GM12878 (cell line): ENCODE measurements around the gene CAMTA1. TPM values are rescaled to one million over a fixed set of nuclear protein-coding genes. Genes with fewer than 3 reads are reported as not detected.

Experiments used
- ATAC-seq: fragments of 200-7000 bp; cut with Tn5 transposase; 3 replicates; pipeline ENCODE4 v1.9.1; 2020; ENCODE audit warnings: mild to moderate bottlenecking, moderate library complexity
- BruUV-seq: library from RNA; stranded (reverse); fragments of 400-500 nt; replicated peaks from 2 replicates; lab custom pipeline; 2021; lab: Mats Ljungman, UMichigan
- CTCF ChIA-PET: fragments of 300-600 bp; sonication (Branson Sonifier 250); formaldehyde crosslinking; extraction: SDS; loops from one replicate; lab custom pipeline; 2021; ENCODE audit warnings: inconsistent platforms; lab: Yijun Ruan, JAX
- POLR2A ChIA-PET: fragments of 350-600 bp; formaldehyde crosslinking; extraction: SDS; loops from one replicate; lab custom pipeline; 2021; ENCODE audit warnings: inconsistent platforms; lab: Charles Lee
- RAD21 ChIA-PET: fragments of 300-600 bp; sonication (Branson Sonifier 250); formaldehyde crosslinking; loops from one replicate; lab custom pipeline; 2023; ENCODE audit warnings: antibody characterized with exemption; ENCODE audit not compliant: unreplicated experiment; lab: Charles Lee
- SMC1A ChIA-PET: fragments of 300-600 bp; sonication (Branson Sonifier 250); formaldehyde crosslinking; loops from one replicate; lab custom pipeline; 2023; ENCODE audit not compliant: unreplicated experiment, uncharacterized antibody; lab: Charles Lee
- DNase-seq: peaks from one replicate; pipeline ENCODE4 v3.0.0-alpha.2; 2011; ENCODE audit warnings: low read depth, low spot score
- FAIRE-seq: peaks from 3 replicates; lab custom pipeline; 2011; peaks lifted over from hg19 to GRCh38; lab: Jason Lieb, UNC
- H2AFZ ChIP-seq: 2 replicates; pipeline ENCODE4 v1.6.0; 2011; ENCODE audit warnings: low read depth, low read length, control low read depth; ENCODE audit not compliant: control insufficient read depth
- H3K27ac ChIP-seq: 2 replicates; pipeline ENCODE4 v1.5.1; 2011; ENCODE audit warnings: control low read depth; ENCODE audit not compliant: control insufficient read depth, insufficient read depth
- H3K27me3 ChIP-seq, 2 experiments: replicated peaks in 1 of 2; 2 replicates each; pipeline versions ENCODE4 v1.6.0 to v1.6.1; 2011; ENCODE audit warnings: low read length in 1 of 2; ENCODE audit not compliant: control insufficient read depth in 2 of 2, insufficient read depth in 2 of 2
- H3K36me3 ChIP-seq, 2 experiments: 2 replicates each; pipeline ENCODE4 v1.5.1; 2011; ENCODE audit warnings: low read length in 1 of 2; ENCODE audit not compliant: control insufficient read depth in 2 of 2, insufficient read depth in 2 of 2
- H3K4me1 ChIP-seq: 2 replicates; pipeline ENCODE4 v1.6.1; 2011; ENCODE audit warnings: mild to moderate bottlenecking, low read length, moderate library complexity, mixed read lengths; ENCODE audit not compliant: control insufficient read depth, insufficient read depth
- H3K4me2 ChIP-seq: 2 replicates; pipeline ENCODE4 v1.6.0; 2011; ENCODE audit warnings: control low read depth; ENCODE audit not compliant: control insufficient read depth, insufficient read depth
- H3K4me3 ChIP-seq: fragments of 200-600 bp; sonication (generic); 2 replicates; pipeline ENCODE4 v1.5.1; 2016
- H3K79me2 ChIP-seq: 2 replicates; pipeline ENCODE4 v1.6.0; 2011; ENCODE audit warnings: low read length; ENCODE audit not compliant: control insufficient read depth, insufficient read depth
- H3K9ac ChIP-seq: 2 replicates; pipeline ENCODE4 v1.8.0; 2011; ENCODE audit warnings: low read length, control low read depth, mixed read lengths; ENCODE audit not compliant: control insufficient read depth, insufficient read depth
- H3K9me3 ChIP-seq: replicated peaks from 3 replicates; pipeline ENCODE4 v1.5.1; 2011; ENCODE audit warnings: mild to moderate bottlenecking, low read length; ENCODE audit not compliant: control insufficient read depth, insufficient read depth
- H4K20me1 ChIP-seq: 2 replicates; pipeline ENCODE4 v1.6.0; 2011; ENCODE audit not compliant: control insufficient read depth, insufficient read depth
- MTA2 ChIP-seq: fragments of 450-650 bp; IDR thresholded peaks from 2 replicates; pipeline ENCODE4 v1.6.1; 2016; ENCODE audit warnings: low read depth, mild to moderate bottlenecking, moderate library complexity
- MTA3 ChIP-seq: IDR thresholded peaks from 2 replicates; pipeline ENCODE4 v1.6.1; 2012; ENCODE audit warnings: low read length, inconsistent platforms, borderline replicate concordance
- MYB ChIP-seq: fragments of 150-350 bp; IDR thresholded peaks from 2 replicates; pipeline ENCODE4 v1.6.1; 2014; ENCODE audit warnings: mild to moderate bottlenecking, low read depth, low read length, borderline replicate concordance
- NRF1 ChIP-seq: conservative IDR thresholded peaks from 2 replicates; pipeline ENCODE4 v1.6.1; 2011; ENCODE audit warnings: mild to moderate bottlenecking, low read depth, low read length, improper control_type of control experiment
- SPI1 ChIP-seq: IDR thresholded peaks from 2 replicates; pipeline ENCODE4 v1.6.1; 2011; ENCODE audit warnings: low read depth, mild to moderate bottlenecking, low read length, moderate library complexity, borderline replicate concordance; ENCODE audit not compliant: insufficient read depth
- SREBF1 ChIP-seq: IDR thresholded peaks from 2 replicates; pipeline ENCODE4 v1.6.1; 2012; ENCODE audit warnings: mild to moderate bottlenecking, low read length
- ZNF207 ChIP-seq: fragments of 450-650 bp; IDR thresholded peaks from 2 replicates; pipeline ENCODE4 v1.6.1; 2014; ENCODE audit warnings: antibody characterized with exemption, mild to moderate bottlenecking, borderline replicate concordance
- ZNF24 ChIP-seq: fragments of 450-650 bp; IDR thresholded peaks from 2 replicates; pipeline ENCODE4 v1.6.1; 2017; ENCODE audit warnings: antibody characterized with exemption, mild to moderate bottlenecking
- ZNF274 ChIP-seq: IDR thresholded peaks from one replicate; pipeline ENCODE4 v1.8.0; 2011; ENCODE audit not compliant: insufficient read length, insufficient read depth
- ZZZ3 ChIP-seq: IDR thresholded peaks from 2 replicates; pipeline ENCODE4 v1.6.1; 2011; ENCODE audit warnings: low read depth; ENCODE audit not compliant: control insufficient read depth, insufficient read length
- WGBS: methylation state at CpG from one replicate; pipeline ENCODE4 v1.1.6; 2016; ENCODE audit warnings: low lambda C conversion rate; ENCODE audit not compliant: insufficient replicate concordance, insufficient coverage; ENCODE audit errors: missing lambda C conversion rate; 5-methylcytosine and 5-hydroxymethylcytosine counted together
- in situ Hi-C: fragments of 300-500 bp; cut with MboI; formaldehyde crosslinking; loops from 9 replicates; pipeline ENCODE4 v1.14.3; 2018; ENCODE audit warnings: mixed read lengths
- intact Hi-C: fragments of 100-400 bp; cut with micrococcal nuclease; formaldehyde crosslinking; loops from one replicate; pipeline ENCODE4 v1.14.2; 2022; ENCODE audit not compliant: unreplicated experiment
- polyA plus RNA-seq, 11 experiments: library from polyadenylated mRNA; depleted of rRNA in 4 of 11; unstranded in 6 of 11; stranded (reverse) in 5 of 11; fragments of >200 nt; fragmentation: Nextera tagmentation in 4 of 11; fragmentation: Illumina TruSeq in 1 of 11; extraction: Ambion mirVana in 4 of 11; extraction: Trizol in 1 of 11; gene quantifications; 1 replicate in 1 of 11; 2 replicates in 10 of 11; pipeline versions ENCODE4 v1.2.1 to v1.2.3, GENCODE V29; 2011 to 2016; ENCODE audit warnings: inconsistent platforms in 2 of 11, missing spikeins in 2 of 11, low read depth in 1 of 11
- total RNA-seq, 4 experiments: library from RNA; depleted of rRNA in 3 of 4; stranded (reverse); fragments of >200 nt in 3 of 4; fragmentation: Illumina TruSeq in 1 of 4; extraction: Trizol in 1 of 4; gene quantifications; 2 replicates each; pipeline versions ENCODE4 v1.2.1 to v1.2.3, GENCODE V29; 2013 to 2021
- TF ChIP-seq, protein P1 (sequence below): fragments of 450-650 bp; IDR thresholded peaks from 2 replicates; pipeline ENCODE4 v1.6.1; 2017; ENCODE audit warnings: mild to moderate bottlenecking, low read depth, inconsistent platforms; ENCODE audit not compliant: poor library complexity, severe bottlenecking
- TF ChIP-seq, protein P2 (sequence below): fragments of 450-650 bp; formaldehyde crosslinking; IDR thresholded peaks from 2 replicates; pipeline ENCODE4 v1.4.0; 2022; ENCODE audit warnings: mild to moderate bottlenecking, moderate library complexity

Gene CAMTA1
- total and polyA plus RNA-seq, 10 of the 15 experiments (the other 5 are each of a cell fraction or from before 2014, with no cell fraction given) = 37.7 to 148 (median 76.4) TPM

DNA sequence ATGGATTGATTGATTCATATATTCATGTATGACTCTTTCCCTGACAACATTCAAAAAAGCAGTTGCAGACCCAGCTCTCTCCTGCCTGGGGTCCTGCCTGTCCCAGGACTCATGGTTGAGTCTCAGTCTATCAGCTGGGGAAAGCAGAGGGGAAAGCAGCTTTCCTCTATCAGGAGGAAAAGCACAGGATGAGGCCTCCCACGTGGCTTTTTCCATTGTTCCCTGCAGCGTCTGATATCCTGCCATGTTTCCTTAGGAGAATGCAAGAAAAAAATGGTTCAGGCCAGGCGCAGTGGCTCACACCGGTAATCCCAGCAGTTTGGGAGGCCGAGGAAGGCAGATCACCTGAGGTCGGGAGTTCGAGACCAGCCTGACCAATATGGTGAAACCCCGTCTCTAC lies 852.8 kb downstream of the CAMTA1 start:
- H4K20me1 ChIP-seq = no peaks in the 10 kb centered on the region
- BruUV-seq = no TSS peak
- WGBS = 36% methylated on average over 7 of the region's 8 CpGs
- POLR2A ChIA-PET = no interaction called here
- FAIRE-seq (no peak), ATAC-seq (no peak), DNase-seq (no peak)
- no peak overlapping the region for H3K4me2 ChIP-seq
- RAD21 ChIA-PET = no interaction called here
- no peak overlapping the region for H2AFZ ChIP-seq
- H3K9me3 ChIP-seq = no peaks in the 10 kb centered on the region
- H3K79me2 ChIP-seq = no peaks in the 10 kb centered on the region
- H3K9ac ChIP-seq = no peak overlapping the region
- CTCF ChIA-PET = interaction anchor here (0.5 kb wide), 1 partner anchor 574 kb away, joined by 4 read pairs; no protein-coding TSS in a partner anchor
- H3K4me3 ChIP-seq = no peak overlapping the region
- intact Hi-C loops (no loop called here), in situ Hi-C loops (no loop called here)
- no peaks in the 10 kb centered on the region for H3K36me3 ChIP-seq
- peaks cover 0 to 2% of the 10 kb centered on the region in 2 experiments; a peak in 2 of 4 replicates for H3K27me3 ChIP-seq
- SMC1A ChIA-PET = no interaction called here
- no peak overlapping the region for H3K27ac ChIP-seq
- no peaks in the 10 kb centered on the region for H3K4me1 ChIP-seq
- TF ChIP-seq SPI1 = no peak
- no peak for TF ChIP-seq MYB
- TF ChIP-seq ZNF24 = no peak
- TF ChIP-seq, protein P1, sequence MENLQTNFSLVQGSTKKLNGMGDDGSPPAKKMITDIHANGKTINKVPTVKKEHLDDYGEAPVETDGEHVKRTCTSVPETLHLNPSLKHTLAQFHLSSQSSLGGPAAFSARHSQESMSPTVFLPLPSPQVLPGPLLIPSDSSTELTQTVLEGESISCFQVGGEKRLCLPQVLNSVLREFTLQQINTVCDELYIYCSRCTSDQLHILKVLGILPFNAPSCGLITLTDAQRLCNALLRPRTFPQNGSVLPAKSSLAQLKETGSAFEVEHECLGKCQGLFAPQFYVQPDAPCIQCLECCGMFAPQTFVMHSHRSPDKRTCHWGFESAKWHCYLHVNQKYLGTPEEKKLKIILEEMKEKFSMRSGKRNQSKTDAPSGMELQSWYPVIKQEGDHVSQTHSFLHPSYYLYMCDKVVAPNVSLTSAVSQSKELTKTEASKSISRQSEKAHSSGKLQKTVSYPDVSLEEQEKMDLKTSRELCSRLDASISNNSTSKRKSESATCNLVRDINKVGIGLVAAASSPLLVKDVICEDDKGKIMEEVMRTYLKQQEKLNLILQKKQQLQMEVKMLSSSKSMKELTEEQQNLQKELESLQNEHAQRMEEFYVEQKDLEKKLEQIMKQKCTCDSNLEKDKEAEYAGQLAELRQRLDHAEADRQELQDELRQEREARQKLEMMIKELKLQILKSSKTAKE = no peak
- TF ChIP-seq SREBF1 = no peak
- no peak for TF ChIP-seq ZNF274
- TF ChIP-seq, protein P2, sequence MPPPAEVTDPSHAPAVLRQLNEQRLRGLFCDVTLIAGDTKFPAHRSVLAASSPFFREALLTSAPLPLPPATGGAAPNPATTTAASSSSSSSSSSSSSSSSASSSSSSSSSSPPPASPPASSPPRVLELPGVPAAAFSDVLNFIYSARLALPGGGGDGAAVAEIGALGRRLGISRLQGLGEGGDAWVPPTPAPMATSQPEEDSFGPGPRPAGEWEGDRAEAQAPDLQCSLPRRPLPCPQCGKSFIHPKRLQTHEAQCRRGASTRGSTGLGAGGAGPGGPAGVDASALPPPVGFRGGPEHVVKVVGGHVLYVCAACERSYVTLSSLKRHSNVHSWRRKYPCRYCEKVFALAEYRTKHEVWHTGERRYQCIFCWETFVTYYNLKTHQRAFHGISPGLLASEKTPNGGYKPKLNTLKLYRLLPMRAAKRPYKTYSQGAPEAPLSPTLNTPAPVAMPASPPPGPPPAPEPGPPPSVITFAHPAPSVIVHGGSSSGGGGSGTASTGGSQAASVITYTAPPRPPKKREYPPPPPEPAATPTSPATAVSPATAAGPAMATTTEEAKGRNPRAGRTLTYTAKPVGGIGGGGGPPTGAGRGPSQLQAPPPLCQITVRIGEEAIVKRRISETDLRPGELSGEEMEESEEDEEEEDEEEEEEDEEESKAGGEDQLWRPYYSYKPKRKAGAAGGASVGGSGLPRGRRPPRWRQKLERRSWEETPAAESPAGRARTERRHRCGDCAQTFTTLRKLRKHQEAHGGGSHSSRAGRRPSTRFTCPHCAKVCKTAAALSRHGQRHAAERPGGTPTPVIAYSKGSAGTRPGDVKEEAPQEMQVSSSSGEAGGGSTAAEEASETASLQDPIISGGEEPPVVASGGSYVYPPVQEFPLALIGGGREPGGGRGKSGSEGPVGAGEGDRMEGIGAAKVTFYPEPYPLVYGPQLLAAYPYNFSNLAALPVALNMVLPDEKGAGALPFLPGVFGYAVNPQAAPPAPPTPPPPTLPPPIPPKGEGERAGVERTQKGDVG (CRISPR knock-in tag) = no peak
- no peak for TF ChIP-seq ZNF207
- no peak for TF ChIP-seq MTA2
- TF ChIP-seq NRF1 = no peak
- TF ChIP-seq ZZZ3 = no peak
- no peak for TF ChIP-seq MTA3
- TF ChIP-seq, all 136 proteins: peak for 0
